CD4-positive, alpha-beta T cell treated with Interleukin-15 for 1 hour (primary cell): ENCODE measurements around the gene ARHGAP26.

Source experiments
- DNase-seq: peaks from one replicate; pipeline ENCODE4 v3.0.0-alpha.2; 2020

Gene ARHGAP26

GRCh38 chr5:143134269-143134668 lies 364.1 kb downstream of the ARHGAP26 start:
- no peak for DNase-seq

GRCh38 chr5:143134900-143135299 lies 364.7 kb downstream of the ARHGAP26 start:
- DNase-seq, result no peak

GRCh38 chr5:143135832-143136551 lies 365.8 kb downstream of the ARHGAP26 start:
- no peak for DNase-seq

GRCh38 chr5:143138839-143139238 lies 368.7 kb downstream of the ARHGAP26 start:
- DNase-seq, result no peak

- DNase-seq, result no peak
Measured at GRCh38 chr5:143139585-143139984, 369.4 kb downstream of the ARHGAP26 start.

GRCh38 chr5:143140492-143141203 lies 370.5 kb downstream of the ARHGAP26 start:
- no peak for DNase-seq

GRCh38 chr5:143141652-143142051 lies 371.5 kb downstream of the ARHGAP26 start:
- DNase-seq, result no peak

- DNase-seq, result no peak
Measured at GRCh38 chr5:143142596-143143435, 372.6 kb downstream of the ARHGAP26 start.

- no peak for DNase-seq
Measured at GRCh38 chr5:143143973-143144372, 373.8 kb downstream of the ARHGAP26 start.

- DNase-seq, result no peak
Measured at GRCh38 chr5:143145243-143146160, 375.3 kb downstream of the ARHGAP26 start.

- no peak for DNase-seq
Measured at GRCh38 chr5:143146161-143146560, 376.0 kb downstream of the ARHGAP26 start.

- no peak for DNase-seq
Measured at GRCh38 chr5:143147383-143147782, 377.2 kb downstream of the ARHGAP26 start.

GRCh38 chr5:143147902-143148301 lies 377.7 kb downstream of the ARHGAP26 start:
- DNase-seq, result no peak

GRCh38 chr5:143148771-143149170 lies 378.6 kb downstream of the ARHGAP26 start:
- no peak for DNase-seq

GRCh38 chr5:143149759-143150158 lies 379.6 kb downstream of the ARHGAP26 start:
- DNase-seq, result no peak

GRCh38 chr5:143151056-143151700 lies 381.0 kb downstream of the ARHGAP26 start:
- no peak for DNase-seq

- DNase-seq, result no peak
Measured at GRCh38 chr5:143152445-143152844, 382.3 kb downstream of the ARHGAP26 start.

- DNase-seq, result no peak
Measured at GRCh38 chr5:143153332-143154119, 383.3 kb downstream of the ARHGAP26 start.

- DNase-seq, result no peak
Measured at GRCh38 chr5:143154510-143155370, 384.6 kb downstream of the ARHGAP26 start.

- no peak for DNase-seq
Measured at GRCh38 chr5:143155455-143155854, 385.3 kb downstream of the ARHGAP26 start.
